SK-N-SH treated with all-trans-retinoic acid at 6 μM for 48 hours (cell line): ENCODE results near the gene STRBP.
A peak's percentile ranks its signal among the peaks of the same experiment; 100 is the strongest.
"Not testable (repeated sequence)": the region's sequence is repeated elsewhere in the genome, so short reads cannot be mapped to it uniquely, and the experiment has no call there.

Experiments
- ATAC-seq: fragments of 200-7000 bp; cut with Tn5 transposase; 3 replicates; pipeline ENCODE4 v1.9.1; 2020; ENCODE audit warnings: mild to moderate bottlenecking, moderate library complexity
- ARNTL ChIP-seq: fragments of 450-650 bp; formaldehyde crosslinking; IDR thresholded peaks from 2 replicates; pipeline ENCODE4 v1.5.0; 2020; ENCODE audit warnings: low read depth, mild to moderate bottlenecking, moderate library complexity, borderline replicate concordance
- BACH2 ChIP-seq: fragments of 250-450 bp; sonication (Bioruptor Pico); IDR thresholded peaks from 2 replicates; pipeline ENCODE4 v1.9.0; 2021; ENCODE audit warnings: mild to moderate bottlenecking, borderline replicate concordance
- CREB5 ChIP-seq: fragments of 250-450 bp; sonication (Bioruptor Pico); IDR thresholded peaks from 2 replicates; pipeline ENCODE4 v1.5.1; 2020; ENCODE audit warnings: low read depth, mild to moderate bottlenecking, moderate library complexity
- CSDC2 ChIP-seq: fragments of 250-450 bp; sonication (Bioruptor Pico); IDR thresholded peaks from 2 replicates; pipeline ENCODE4 v1.5.0; 2020; ENCODE audit warnings: mild to moderate bottlenecking, moderate library complexity
- CSRNP3 ChIP-seq: fragments of 250-450 bp; sonication (Bioruptor Pico); IDR thresholded peaks from 2 replicates; pipeline ENCODE4 v1.5.1; 2021; ENCODE audit warnings: mild to moderate bottlenecking, moderate library complexity
- ESRRG ChIP-seq: fragments of 250-450 bp; sonication (Bioruptor Pico); IDR thresholded peaks from 2 replicates; pipeline ENCODE4 v1.6.1; 2021; ENCODE audit warnings: mild to moderate bottlenecking
- GLIS3 ChIP-seq: fragments of 250-450 bp; sonication (Bioruptor Pico); IDR thresholded peaks from 2 replicates; pipeline ENCODE4 v1.5.0; 2020; ENCODE audit warnings: mild to moderate bottlenecking, moderate library complexity
- ISL1 ChIP-seq: fragments of 250-450 bp; sonication (Bioruptor Pico); IDR thresholded peaks from 2 replicates; pipeline ENCODE4 v2.1.2; 2022; ENCODE audit warnings: mild to moderate bottlenecking, moderate library complexity
- OSR1 ChIP-seq: fragments of 250-450 bp; sonication (Bioruptor Pico); IDR thresholded peaks from 2 replicates; pipeline ENCODE4 v1.8.0; 2022; ENCODE audit warnings: moderate library complexity, mild to moderate bottlenecking, inconsistent platforms
- PATZ1 ChIP-seq: fragments of 250-450 bp; sonication (Bioruptor Pico); IDR thresholded peaks from 2 replicates; pipeline ENCODE4 v1.8.0; 2020; ENCODE audit warnings: mild to moderate bottlenecking, moderate library complexity, borderline replicate concordance
- POU6F1 ChIP-seq: fragments of 250-450 bp; sonication (Bioruptor Pico); IDR thresholded peaks from 2 replicates; pipeline ENCODE4 v1.8.0; 2021; ENCODE audit warnings: low read depth, mild to moderate bottlenecking, moderate library complexity, borderline replicate concordance
- PPARA ChIP-seq: fragments of 250-450 bp; sonication (Bioruptor Pico); IDR thresholded peaks from 2 replicates; pipeline ENCODE4 v1.5.0; 2020; ENCODE audit warnings: mild to moderate bottlenecking, borderline replicate concordance
- RARB ChIP-seq: fragments of 250-450 bp; sonication (Bioruptor Pico); IDR thresholded peaks from 2 replicates; pipeline ENCODE4 v1.8.0; 2021; ENCODE audit warnings: mild to moderate bottlenecking, moderate library complexity
- TCF4 ChIP-seq: fragments of 250-450 bp; sonication (Bioruptor Pico); IDR thresholded peaks from 2 replicates; pipeline ENCODE4 v1.8.0; 2021; ENCODE audit warnings: mild to moderate bottlenecking, moderate library complexity, borderline replicate concordance
- TOX ChIP-seq: fragments of 250-450 bp; sonication (Bioruptor Pico); IDR thresholded peaks from 2 replicates; pipeline ENCODE4 v1.8.0; 2021; ENCODE audit warnings: mild to moderate bottlenecking, moderate library complexity, borderline replicate concordance
- TSHZ2 ChIP-seq: fragments of 250-450 bp; sonication (Bioruptor Pico); IDR thresholded peaks from 2 replicates; pipeline ENCODE4 v1.5.0; 2020; ENCODE audit warnings: mild to moderate bottlenecking, moderate library complexity
- ZC3H10 ChIP-seq: fragments of 250-450 bp; sonication (Bioruptor Pico); IDR thresholded peaks from 2 replicates; pipeline ENCODE4 v1.5.1; 2021; ENCODE audit warnings: mild to moderate bottlenecking, moderate library complexity
- ZFP3 ChIP-seq: fragments of 250-450 bp; sonication (Bioruptor Pico); IDR thresholded peaks from 2 replicates; pipeline ENCODE4 v1.5.0; 2020; ENCODE audit warnings: mild to moderate bottlenecking, moderate library complexity
- ZFP30 ChIP-seq: fragments of 450-650 bp; formaldehyde crosslinking; IDR thresholded peaks from 2 replicates; pipeline ENCODE4 v1.5.0; 2022; ENCODE audit warnings: mild to moderate bottlenecking, moderate library complexity
- ZNF565 ChIP-seq: fragments of 450-650 bp; formaldehyde crosslinking; conservative IDR thresholded peaks from 2 replicates; pipeline ENCODE4 v1.5.0; 2020; ENCODE audit warnings: low read depth, mild to moderate bottlenecking, moderate library complexity
- ZNF70 ChIP-seq: fragments of 450-650 bp; formaldehyde crosslinking; IDR thresholded peaks from 2 replicates; pipeline ENCODE4 v1.5.0; 2020; ENCODE audit warnings: mild to moderate bottlenecking, moderate library complexity

STRBP gene

GRCh38 chr9:123282362-123283047 is 14.1 kb upstream of the STRBP start:
- TF ChIP-seq TCF4 (CRISPR knock-in tag) (no peak), ARNTL (CRISPR knock-in tag) (no peak), ISL1 (CRISPR knock-in tag) (0 out of 2 replicates have a peak, but pooled peaks have one; percentile 13), ZFP3 (CRISPR knock-in tag) (no peak), OSR1 (no peak)
- ATAC-seq, result peak; percentile 95

- ATAC-seq, result no peak
- TF ChIP-seq GLIS3 (CRISPR knock-in tag) (no peak), CSRNP3 (CRISPR knock-in tag) (no peak), OSR1 (no peak), ESRRG (CRISPR knock-in tag) (no peak), PATZ1 (CRISPR knock-in tag) (no peak), ZNF565 (CRISPR knock-in tag) (no peak), ZFP3 (CRISPR knock-in tag) (no peak), CSDC2 (no peak), ISL1 (CRISPR knock-in tag) (no peak), PPARA (CRISPR knock-in tag) (no peak), ZNF70 (CRISPR knock-in tag) (no peak), ZC3H10 (CRISPR knock-in tag) (no peak), RARB (no peak), CREB5 (CRISPR knock-in tag) (no peak), BACH2 (CRISPR knock-in tag) (no peak), TOX (CRISPR knock-in tag) (no peak), ARNTL (CRISPR knock-in tag) (no peak), POU6F1 (CRISPR knock-in tag) (no peak), ZFP30 (no peak), TSHZ2 (CRISPR knock-in tag) (no peak)
These were observed 13.4 kb upstream of the STRBP start for GRCh38 chr9:123281659-123282350.

- not testable (repeated sequence) for ATAC-seq
These were observed 10.6 kb upstream of the STRBP start for GRCh38 chr9:123278879-123279493.
